HepG2 (cell line): Measurements from ENCODE around the gene PRR14. TPM values are rescaled to one million over a fixed set of nuclear protein-coding genes. Genes with fewer than 3 reads are reported as not detected.

Experiments
- DNMT1 ChIP-seq: sonication (generic); formaldehyde crosslinking; IDR thresholded peaks from 2 replicates; pipeline ENCODE4 v1.5.1; 2020; ENCODE audit warnings: mild to moderate bottlenecking, missing genetic modification reagents
- HNF1B ChIP-seq: sonication (generic); formaldehyde crosslinking; IDR thresholded peaks from 2 replicates; pipeline ENCODE4 v1.5.1; 2020; ENCODE audit warnings: mild to moderate bottlenecking, moderate library complexity, missing genetic modification reagents
- HOXA3 ChIP-seq: sonication (generic); formaldehyde crosslinking; IDR thresholded peaks from 2 replicates; pipeline ENCODE4 v1.5.0; 2020; ENCODE audit warnings: missing genetic modification reagents
- HOXA7 ChIP-seq: sonication (generic); formaldehyde crosslinking; IDR thresholded peaks from 2 replicates; pipeline ENCODE4 v1.8.1; 2022; ENCODE audit warnings: mild to moderate bottlenecking, missing genetic modification reagents, moderate library complexity
- ISL2 ChIP-seq: sonication (generic); formaldehyde crosslinking; IDR thresholded peaks from 2 replicates; pipeline ENCODE4 v1.5.0; 2020; ENCODE audit warnings: missing genetic modification reagents
- MAFG ChIP-seq: sonication (generic); formaldehyde crosslinking; IDR thresholded peaks from 2 replicates; pipeline ENCODE4 v1.5.1; 2020; ENCODE audit warnings: mild to moderate bottlenecking, missing genetic modification reagents
- NR0B2 ChIP-seq: sonication (generic); formaldehyde crosslinking; IDR thresholded peaks from 2 replicates; pipeline ENCODE4 v1.4.0; 2020; ENCODE audit warnings: mild to moderate bottlenecking, missing genetic modification reagents
- SATB2 ChIP-seq: sonication (generic); formaldehyde crosslinking; IDR thresholded peaks from 2 replicates; pipeline ENCODE4 v1.5.0; 2020; ENCODE audit warnings: missing genetic modification reagents
- SMARCC2 ChIP-seq: fragments of 450-650 bp; IDR thresholded peaks from 2 replicates; pipeline ENCODE4 v1.6.1; 2017; ENCODE audit warnings: antibody characterized with exemption, mild to moderate bottlenecking
- SOX13 ChIP-seq, 3 experiments: fragments of 450-650 bp in 1 of 3; sonication (generic) in 1 of 3; formaldehyde crosslinking in 1 of 3; IDR thresholded peaks in 2 of 3; conservative IDR thresholded peaks in 1 of 3; 2 replicates each; pipeline versions ENCODE4 v1.5.0 to v1.6.1; 2016 to 2020; ENCODE audit warnings: antibody characterized with exemption in 1 of 3, mild to moderate bottlenecking in 1 of 3, missing compliant biosample characterization in 1 of 3, missing genetic modification reagents in 1 of 3, moderate library complexity in 1 of 3
- STAG1 ChIP-seq: sonication (generic); formaldehyde crosslinking; IDR thresholded peaks from 2 replicates; pipeline ENCODE4 v1.4.0; 2020; ENCODE audit warnings: missing genetic modification reagents
- ZBTB49 ChIP-seq: sonication (generic); formaldehyde crosslinking; IDR thresholded peaks from 2 replicates; pipeline ENCODE4 v1.4.0; 2020; ENCODE audit warnings: missing genetic modification reagents, borderline replicate concordance
- ZNF180 ChIP-seq: sonication (generic); formaldehyde crosslinking; IDR thresholded peaks from 2 replicates; pipeline ENCODE4 v1.4.0; 2020; ENCODE audit warnings: low read depth, missing genetic modification reagents, borderline replicate concordance
- ZNF207 ChIP-seq: fragments of 450-650 bp; IDR thresholded peaks from 2 replicates; pipeline ENCODE4 v1.6.1; 2016; ENCODE audit warnings: antibody characterized with exemption, borderline replicate concordance
- ZNF232 ChIP-seq: sonication (generic); formaldehyde crosslinking; IDR thresholded peaks from 2 replicates; pipeline ENCODE4 v1.4.0; 2020; ENCODE audit warnings: missing genetic modification reagents, borderline replicate concordance
- ZNF280D ChIP-seq: sonication (generic); formaldehyde crosslinking; IDR thresholded peaks from 2 replicates; pipeline ENCODE4 v1.5.1; 2020; ENCODE audit warnings: mild to moderate bottlenecking, missing genetic modification reagents
- ZNF569 ChIP-seq: sonication (generic); formaldehyde crosslinking; IDR thresholded peaks from 2 replicates; pipeline ENCODE4 v1.5.0; 2020; ENCODE audit warnings: mild to moderate bottlenecking, missing genetic modification reagents, moderate library complexity, borderline replicate concordance
- ZNF589 ChIP-seq: sonication (generic); formaldehyde crosslinking; conservative IDR thresholded peaks from 2 replicates; pipeline ENCODE4 v1.8.0; 2022; ENCODE audit warnings: mild to moderate bottlenecking, moderate library complexity, missing genetic modification reagents
- polyA plus RNA-seq, 8 experiments: library from polyadenylated mRNA; depleted of rRNA in 3 of 8; stranded (reverse) in 7 of 8; unstranded in 1 of 8; fragments of >200 nt; fragmentation: Illumina TruSeq in 4 of 8; extraction: Trizol in 4 of 8; gene quantifications; 2 replicates each; pipeline versions ENCODE4 v1.2.1 to v1.2.3, GENCODE V29; 2011 to 2016; ENCODE audit warnings: low read depth in 4 of 8, missing spikeins in 1 of 8, mixed read lengths in 1 of 8; ENCODE audit not compliant: insufficient read depth in 1 of 8
- total RNA-seq, 5 experiments: library from RNA; depleted of rRNA; stranded (reverse); fragments of >200 nt; fragmentation: Illumina TruSeq; extraction: Trizol; gene quantifications; 2 replicates each; pipeline ENCODE4 v1.2.3, GENCODE V29; 2016; ENCODE audit warnings: low read depth in 1 of 5
- TF ChIP-seq, protein P1 (sequence below): sonication (generic); formaldehyde crosslinking; IDR thresholded peaks from 2 replicates; pipeline ENCODE4 v1.5.0; 2020; ENCODE audit warnings: missing genetic modification reagents

The PRR14 gene
- total and polyA plus RNA-seq, 2 of the 13 experiments (the other 11 are each of a cell fraction or from before 2014, with no cell fraction given) = 8.4 to 11.0 TPM

DNA sequence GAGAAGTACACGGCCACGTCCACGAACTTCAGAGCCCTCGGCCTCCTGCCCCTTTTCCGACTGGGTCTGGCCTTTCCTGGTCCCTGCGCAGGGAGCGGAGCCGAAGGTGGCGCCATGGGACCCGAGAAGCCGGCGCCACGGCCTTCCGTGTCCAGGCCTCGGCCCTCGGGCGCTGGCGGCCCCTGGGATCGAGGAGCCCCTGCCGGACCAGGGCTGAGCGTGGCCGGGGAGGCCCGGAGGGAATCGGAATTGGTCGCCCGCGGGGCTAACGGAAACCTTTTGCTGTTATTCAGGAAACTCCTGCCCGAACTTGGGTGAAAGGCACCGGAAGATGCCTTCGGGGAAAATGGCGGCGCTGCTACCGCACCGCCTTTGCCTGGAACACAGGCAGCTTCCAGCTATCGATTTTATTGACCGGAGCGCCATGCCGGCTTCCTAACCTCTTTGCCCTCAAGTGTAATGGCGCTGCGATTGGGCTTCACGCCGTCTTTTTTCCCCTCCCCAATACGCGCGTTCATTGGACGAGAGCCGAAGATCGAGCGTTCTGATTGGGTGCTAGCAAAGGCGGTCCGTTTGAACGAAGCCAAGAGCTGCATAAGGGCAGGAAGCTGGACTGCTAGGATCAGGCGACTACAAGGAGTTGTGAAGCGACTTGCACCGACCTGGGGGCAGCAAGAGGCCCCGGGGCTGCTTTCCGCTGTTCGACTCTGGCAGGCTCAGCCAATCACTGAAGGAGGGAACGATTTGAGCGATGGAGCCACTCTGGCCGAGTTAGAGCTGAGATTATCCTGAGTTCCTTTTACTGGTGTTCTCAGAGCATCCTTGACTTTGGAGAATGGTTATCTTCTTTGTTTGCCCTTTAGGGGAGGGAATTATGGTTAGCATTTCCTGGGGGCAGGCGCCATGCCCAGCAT is 40.6 kb upstream of the PRR14 start, which contains the start of gene ZNF689 (continued):
- TF ChIP-seq ZNF589 (CRISPR knock-in tag) (peak; percentile 81), HOXA3 (CRISPR knock-in tag) (peak; percentile 99), HOXA7 (no peak), ZNF280D (peak; percentile 92), HNF1B (CRISPR knock-in tag) (peak; percentile 65; the same call in 1 of the 2 replicates), ZNF232 (CRISPR knock-in tag) (peak; percentile 95), DNMT1 (CRISPR knock-in tag) (0 out of 2 replicates have a peak, but pooled peaks have one; percentile 23), ISL2 (CRISPR knock-in tag) (peak; percentile 88), SOX13 (IDR thresholded peaks at IDR 0.05) (no peak), SOX13 (CRISPR knock-in tag; conservative IDR thresholded peaks at IDR 0.05 in 1 of 2, IDR thresholded peaks at IDR 0.05 in 1 of 2) (peak in 1 of 2 experiments; percentile 22; a peak in 2 of 4 replicates), ZNF569 (CRISPR knock-in tag) (peak; percentile 97; the same call in 1 of the 2 replicates), ZNF180 (peak; percentile 77; the same call in 1 of the 2 replicates), SATB2 (CRISPR knock-in tag) (0 out of 2 replicates have a peak, but pooled peaks have one; percentile 63), MAFG (no peak; the same call in 1 of the 2 replicates), NR0B2 (CRISPR knock-in tag) (peak; percentile 87), STAG1 (CRISPR knock-in tag) (peak; percentile 10; the same call in 1 of the 2 replicates), ZBTB49 (no peak), SMARCC2 (no peak), ZNF207 (no peak)
- TF ChIP-seq, protein P1, sequence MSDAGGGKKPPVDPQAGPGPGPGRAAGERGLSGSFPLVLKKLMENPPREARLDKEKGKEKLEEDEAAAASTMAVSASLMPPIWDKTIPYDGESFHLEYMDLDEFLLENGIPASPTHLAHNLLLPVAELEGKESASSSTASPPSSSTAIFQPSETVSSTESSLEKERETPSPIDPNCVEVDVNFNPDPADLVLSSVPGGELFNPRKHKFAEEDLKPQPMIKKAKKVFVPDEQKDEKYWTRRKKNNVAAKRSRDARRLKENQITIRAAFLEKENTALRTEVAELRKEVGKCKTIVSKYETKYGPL (CRISPR knock-in tag) = peak; percentile 83; the same call in 1 of the 2 replicates
